Liver (tissue), 3 donors: Measurements from ENCODE around the gene TBL2.

Experiments used
- ATF3 ChIP-seq: IDR thresholded peaks from 2 replicates; pipeline ENCODE4 v1.6.1; 2016; ENCODE audit warnings: antibody characterized with exemption
- CTCF ChIP-seq: fragments of 150-350 bp; IDR thresholded peaks from 2 replicates; pipeline ENCODE4 v1.5.1; 2017; ENCODE audit warnings: improper control_type of control experiment, low read depth, low read length; ENCODE audit not compliant: missing input control
- FOXA1 ChIP-seq: IDR thresholded peaks from 2 replicates; pipeline ENCODE4 v1.6.1; 2016; ENCODE audit warnings: antibody characterized with exemption
- GABPA ChIP-seq, 2 donors: IDR thresholded peaks in 1 of 2; conservative IDR thresholded peaks in 1 of 2; 2 replicates each; pipeline ENCODE4 v1.6.1; 2016; ENCODE audit warnings: antibody characterized with exemption in 2 of 2, mild to moderate bottlenecking in 1 of 2, moderate library complexity in 1 of 2
- JUND ChIP-seq, 2 donors: IDR thresholded peaks; 2 replicates each; pipeline ENCODE4 v1.6.1; 2016; ENCODE audit warnings: antibody characterized with exemption in 2 of 2
- MAX ChIP-seq: IDR thresholded peaks from 2 replicates; pipeline ENCODE4 v1.6.1; 2016; ENCODE audit warnings: antibody characterized with exemption
- RAD21 ChIP-seq, 2 donors: IDR thresholded peaks; 2 replicates each; pipeline ENCODE4 v1.6.1; 2016; ENCODE audit warnings: antibody characterized with exemption in 2 of 2, mild to moderate bottlenecking in 2 of 2
- REST ChIP-seq: IDR thresholded peaks from 2 replicates; pipeline ENCODE4 v1.6.1; 2016; ENCODE audit warnings: antibody characterized with exemption, mild to moderate bottlenecking
- RXRA ChIP-seq, 2 donors: IDR thresholded peaks; 2 replicates each; pipeline ENCODE4 v1.6.1; 2017 to 2018; ENCODE audit warnings: antibody characterized with exemption in 2 of 2, mild to moderate bottlenecking in 1 of 2
- YY1 ChIP-seq: IDR thresholded peaks from 2 replicates; pipeline ENCODE4 v1.6.1; 2016; ENCODE audit warnings: antibody characterized with exemption, mild to moderate bottlenecking
- ZBTB33 ChIP-seq: IDR thresholded peaks from 2 replicates; pipeline ENCODE4 v1.6.1; 2016; ENCODE audit warnings: antibody characterized with exemption
- donor health status: healthy.
- donor health status: healthy.

GRCh38 chr7:73577627-73578341 is 595 bp downstream of the TBL2 start:
- TF ChIP-seq CTCF (no peak), MAX (no peak), GABPA (IDR thresholded peaks at IDR 0.05 in 1 of 2, conservative IDR thresholded peaks at IDR 0.05 in 1 of 2) (no peak), FOXA1 (no peak), RAD21 (IDR thresholded peaks at IDR 0.05) (no peak), REST (no peak), ZBTB33 (no peak), RXRA (IDR thresholded peaks at IDR 0.05) (no peak), YY1 (no peak), JUND (IDR thresholded peaks at IDR 0.05) (no peak), ATF3 (no peak)
